Lung (tissue), 12 donors: ENCODE measurements around the gene KIF26B. TPM values are rescaled to one million over a fixed set of nuclear protein-coding genes. Genes with fewer than 3 reads are reported as not detected.

Source experiments
- ATAC-seq: fragments of 200-7000 bp; cut with Tn5 transposase; one replicate; pipeline ENCODE4 v1.9.1; 2020; ENCODE audit warnings: moderate number of reproducible peaks; ENCODE audit not compliant: insufficient read depth, low FRiP score
- DNase-seq, 3 donors: peaks; one replicate each; pipeline ENCODE4 v3.0.0-alpha.2; 2013 to 2017
- H3K27ac ChIP-seq, 2 donors: one replicate each; pipeline ENCODE4 v1.5.1; 2013; ENCODE audit warnings: mild to moderate bottlenecking in 2 of 2, moderate library complexity in 2 of 2, control low read depth in 1 of 2, inconsistent platforms in 1 of 2, low read depth in 1 of 2, low read length in 1 of 2
- H3K27me3 ChIP-seq, 3 donors: one replicate each; pipeline ENCODE4 v1.5.1; 2013; ENCODE audit warnings: low read length in 2 of 3; ENCODE audit not compliant: control insufficient read depth in 3 of 3, insufficient read depth in 3 of 3
- H3K36me3 ChIP-seq, 4 donors: one replicate each; pipeline ENCODE4 v1.5.1; 2013; ENCODE audit warnings: low read length in 4 of 4, mild to moderate bottlenecking in 1 of 4, moderate library complexity in 1 of 4; ENCODE audit not compliant: control insufficient read depth in 4 of 4, insufficient read depth in 4 of 4
- H3K4me1 ChIP-seq, 5 donors: one replicate each; pipeline ENCODE4 v1.5.1; 2013; ENCODE audit warnings: low read length in 5 of 5, mild to moderate bottlenecking in 2 of 5, moderate library complexity in 1 of 5; ENCODE audit not compliant: control insufficient read depth in 5 of 5, insufficient read depth in 5 of 5
- H3K4me3 ChIP-seq: one replicate; pipeline ENCODE4 v1.5.1; 2013; ENCODE audit warnings: mild to moderate bottlenecking, control low read depth, moderate library complexity
- H3K9ac ChIP-seq, 2 donors: one replicate each; pipeline ENCODE4 v1.5.1; 2013; ENCODE audit warnings: low read length in 2 of 2, control low read depth in 1 of 2; ENCODE audit not compliant: insufficient read depth in 1 of 2
- H3K9me3 ChIP-seq, 4 donors: one replicate each; pipeline ENCODE4 v1.5.1; 2013; ENCODE audit warnings: low read length in 3 of 4, mild to moderate bottlenecking in 1 of 4, moderate library complexity in 1 of 4; ENCODE audit not compliant: control insufficient read depth in 4 of 4, insufficient read depth in 3 of 4
- CTCF ChIP-seq: IDR thresholded peaks from 2 replicates; pipeline ENCODE4 v1.5.1; 2012; ENCODE audit warnings: mild to moderate bottlenecking; ENCODE audit errors: control extremely low read depth, extremely low read depth
- WGBS, 2 donors: extraction: QIAGEN DNeasy Blood & Tissue Kit; methylation state at CpG; one replicate each; pipeline ENCODE4 v1.1.7; 2013; 5-methylcytosine and 5-hydroxymethylcytosine counted together
- polyA plus RNA-seq, 2 donors: library from polyadenylated mRNA; stranded (reverse); fragments of 200-250 nt; gene quantifications; one replicate each; pipeline ENCODE4 v1.2.1, GENCODE V29; 2013
- total RNA-seq, 2 donors: library from RNA; depleted of rRNA in 1 of 2; stranded (reverse); fragments of >200 nt in 1 of 2; gene quantifications; one replicate each; pipeline ENCODE4 v1.2.1, GENCODE V29; 2014 to 2021
- donor health status: control.
- donor health status: control.
- donor health status: Bipolar disorder and iron deficiency.
- donor health status: healthy.
- donor health status: DM: yes; HTN: yes; CAD: no.

KIF26B gene
- total and polyA plus RNA-seq, 4 donors = 0.61 to 6.7 (median 2.2) TPM

DNA sequence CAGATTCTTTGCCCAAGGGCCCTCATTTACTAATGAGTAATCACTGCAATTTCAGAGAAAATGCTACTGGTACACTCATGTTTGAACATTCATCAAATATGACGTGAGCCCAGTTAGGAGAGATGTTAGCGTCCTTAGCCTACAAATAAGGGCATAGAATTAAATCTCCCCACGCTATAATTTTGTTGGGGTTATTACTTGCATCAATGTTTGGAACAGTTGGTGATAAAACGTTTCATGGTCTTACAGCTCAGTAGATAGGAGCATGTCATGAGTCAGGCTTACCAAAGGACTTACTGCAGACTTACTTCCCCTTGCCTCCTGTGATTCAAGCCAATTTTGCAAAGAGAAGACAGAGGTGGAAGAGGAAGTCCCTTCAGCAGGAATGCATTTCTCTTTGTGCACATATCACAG lies 304.0 kb downstream of the KIF26B start:
- 59 to 66% methylated on average over 4 of the region's 4 CpGs for WGBS, 2 donors

DNA sequence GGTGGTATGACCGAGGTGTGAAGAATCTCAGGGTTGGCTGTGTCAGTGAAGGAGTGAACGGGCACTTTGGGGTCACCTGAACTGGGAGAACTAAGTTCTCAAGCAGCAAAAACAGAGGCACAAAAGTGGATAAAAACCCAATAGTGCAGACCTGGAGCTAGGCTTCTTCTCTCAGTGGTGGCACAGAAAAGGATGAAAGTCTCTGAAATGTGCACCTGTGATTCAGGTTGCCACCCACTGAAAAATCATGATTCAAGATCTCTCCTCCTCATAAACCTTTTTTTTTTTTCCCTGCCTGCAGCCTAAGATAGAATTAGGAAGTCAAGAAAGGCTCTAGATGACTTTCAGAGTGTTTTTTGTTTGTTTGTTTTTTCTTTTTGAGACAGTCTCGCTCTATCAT lies 304.8 kb downstream of the KIF26B start:
- Histone ChIP-seq H3K27ac (no peak overlapping the region), H3K27me3 (no peaks in the 10 kb centered on the region), H3K9me3 (peaks cover 0 to 4% (median 0%) of the 10 kb centered on the region in 4 donors), H3K4me3 (no peak overlapping the region), H3K4me1 (peaks cover 0 to 7% (median 0%) of the 10 kb centered on the region in 5 donors), H3K36me3 (no peaks in the 10 kb centered on the region), H3K9ac (no peak overlapping the region)
- 95 to 100% methylated on average over 3 of the region's 3 CpGs for WGBS, 2 donors
- no peak for ATAC-seq
- DNase-seq = no peak
- no peak for TF ChIP-seq CTCF

More for the DNA sequence above, 304.0 kb downstream of the KIF26B start:
- no peak for TF ChIP-seq CTCF
- no peak overlapping the region for H3K4me3 ChIP-seq
- H3K36me3 ChIP-seq = no peaks in the 10 kb centered on the region
- peaks cover 0 to 15% (median 0%) of the 10 kb centered on the region in 5 donors for H3K4me1 ChIP-seq
- no peaks in the 10 kb centered on the region for H3K27me3 ChIP-seq
- DNase-seq (no peak), ATAC-seq (no peak)
- no peak overlapping the region for H3K27ac ChIP-seq
- no peaks in the 10 kb centered on the region for H3K9me3 ChIP-seq
- no peak overlapping the region for H3K9ac ChIP-seq

DNA sequence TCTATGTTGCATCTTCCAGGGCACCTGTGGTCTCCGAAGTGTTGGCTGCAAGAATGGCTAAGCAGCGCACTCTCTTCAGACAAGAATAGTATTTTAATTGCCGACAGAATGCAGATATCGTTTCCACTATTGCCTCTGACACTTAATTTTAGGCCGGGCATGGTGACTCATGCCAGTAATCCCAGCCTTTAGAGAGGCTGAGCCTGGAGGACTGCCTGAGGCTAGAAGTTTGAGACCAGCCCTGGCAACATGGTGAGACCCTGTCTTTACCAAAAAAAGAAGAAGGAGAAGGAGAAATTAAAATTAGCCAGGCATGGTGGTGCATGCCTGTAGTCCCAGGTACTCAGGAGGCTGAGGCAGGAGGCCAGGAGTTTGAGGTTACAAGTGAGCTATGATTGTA lies 306.9 kb downstream of the KIF26B start:
- Histone ChIP-seq H3K4me1 (peaks cover 0 to 3% (median 0%) of the 10 kb centered on the region in 5 donors), H3K9me3 (peaks cover 0 to 4% (median 0%) of the 10 kb centered on the region in 4 donors), H3K9ac (no peak overlapping the region), H3K4me3 (no peak overlapping the region), H3K36me3 (no peaks in the 10 kb centered on the region), H3K27me3 (no peaks in the 10 kb centered on the region), H3K27ac (no peak overlapping the region)
- DNase-seq (no peak), ATAC-seq (no peak)
- TF ChIP-seq CTCF = no peak
- WGBS, 2 donors = 93 to 94% methylated on average over 5 of the region's 5 CpGs

- H3K36me3 ChIP-seq = no peaks in the 10 kb centered on the region
- no peak for ATAC-seq
- WGBS, 2 donors = 75 to 84% methylated on average over 7 of the region's 7 CpGs
- no peak for TF ChIP-seq CTCF
- H3K4me1 ChIP-seq = peaks cover 0 to 3% (median 0%) of the 10 kb centered on the region in 5 donors
- H3K9ac ChIP-seq = no peak overlapping the region
- peaks cover 0 to 4% (median 0%) of the 10 kb centered on the region in 4 donors for H3K9me3 ChIP-seq
- H3K27me3 ChIP-seq = no peaks in the 10 kb centered on the region
- no peak for DNase-seq
- H3K4me3 ChIP-seq = no peak overlapping the region
- no peak overlapping the region for H3K27ac ChIP-seq
Observed at GRCh38 chr1:245462161-245462560, 307.4 kb downstream of the KIF26B start.
